ENCODE data around the gene NLGN1. TPM values are rescaled to one million over a fixed set of nuclear protein-coding genes. Genes with fewer than 3 reads are reported as not detected.

The NLGN1 gene
- total and polyA plus RNA-seq, 9 of the 15 experiments (the other 6 are each of a cell fraction or from before 2014, with no cell fraction given) = under 0.01 to 0.01 TPM; not detected in 7

- TF ChIP-seq NONO (IDR thresholded peaks at IDR 0.05; ENCODE audit: low read depth in 2 of 2, low read length in 1 of 2) = no peak
- TF ChIP-seq SNIP1 (IDR thresholded peaks at IDR 0.05; ENCODE audit: low read depth) = no peak
Observed at GRCh38 chr3:173513123-173513522, 115.6 kb downstream of the NLGN1 start (continued).

- POLR2A ChIA-PET = no interaction called here
- in situ Hi-C loops (cut with MboI) (no loop called here), intact Hi-C loops (cut with micrococcal nuclease) (no loop called here)
- Histone ChIP-seq H3K9ac (ENCODE audit: insufficient read depth in 1 of 2, low read depth in 2 of 2, low read length in 2 of 2) (no peak overlapping the region), H3K27ac (ENCODE audit: extremely low read depth, low read depth, low read length) (no peak overlapping the region), H3K4me1 (replicated peaks in 1 of 2; ENCODE audit: control insufficient read depth in 2 of 2, insufficient read depth in 2 of 2, low read length in 2 of 2) (no peaks in the 10 kb centered on the region), H3K27me3 (ENCODE audit: control insufficient read depth in 2 of 2, insufficient read depth in 2 of 2, low read length in 2 of 2) (no peaks in the 10 kb centered on the region), H2AFZ (ENCODE audit: low read depth, low read length) (no peak overlapping the region), H3K9me1 (ENCODE audit: control insufficient read depth, insufficient read depth, low read length) (no peaks in the 10 kb centered on the region), H3K36me3 (ENCODE audit: control insufficient read depth, insufficient read depth, low read length) (no peaks in the 10 kb centered on the region), H3K4me3 (no peak overlapping the region), H4K20me1 (replicated peaks; ENCODE audit: control insufficient read depth, insufficient read depth, low read length) (no peaks in the 10 kb centered on the region), H3K4me2 (ENCODE audit: insufficient read depth, low read length) (no peak overlapping the region), H3K79me2 (ENCODE audit: control insufficient read depth, insufficient read depth, low read length) (no peaks in the 10 kb centered on the region), H3K9me3 (replicated peaks; ENCODE audit: control insufficient read depth, insufficient read depth, low read depth, low read length) (no peaks in the 10 kb centered on the region)
- ATAC-seq (peak; percentile 43; the same call in 1 of the 3 replicates), FAIRE-seq (no peak), DNase-seq (ENCODE audit: extremely low read depth in 1 of 4, low spot score in 3 of 4) (peak in 2 of 4 experiments; percentile 2 to 7)
- BruUV-seq (replicated peaks) = no TSS peak
- CTCF ChIA-PET (ENCODE audit: low intra/inter-chr PET ratio) = interaction anchor here (0.6 kb wide), 1 partner anchor 18 kb away, joined by 3 read pairs; no protein-coding TSS in a partner anchor
- no peak for TF ChIP-seq CXXC5 (CRISPR knock-in tag; IDR thresholded peaks at IDR 0.05)
- peak in 2 of 3 experiments; percentile 16 to 37; a peak in 3 of 6 replicates for TF ChIP-seq CTCF (IDR thresholded peaks at IDR 0.05 in 2 of 3, conservative IDR thresholded peaks at IDR 0.05 in 1 of 3; ENCODE audit: insufficient read depth in 2 of 3, low read depth in 1 of 3, low read length in 3 of 3)
- WGBS (ENCODE audit: insufficient coverage, low coverage, missing lambda C conversion rate) = 4% methylated on average over 8 of the region's 8 CpGs
Observed at GRCh38 chr3:173529062-173529711, 131.6 kb downstream of the NLGN1 start.
